GM21423 (cell line): ENCODE results near the gene HAPSTR1.
"Not testable (repeated sequence)": the region's sequence is repeated elsewhere in the genome, so short reads cannot be mapped to it uniquely, and the experiment has no call there.

Experiments
- ATAC-seq: cut with Tn5 transposase; IDR thresholded peaks from one replicate; pipeline ENCODE4 v1.9.1; 2021; ENCODE audit warnings: mild to moderate bottlenecking, moderate library complexity; ENCODE audit not compliant: unreplicated experiment

HAPSTR1 gene

GRCh38 chr16:9090960-9091866 lies at the start of gene HAPSTR1:
Gene HAPSTR1, plus strand, starts transcription at chr16:9091644. Its CDS starts 401 bp downstream, at chr16:9092045.
- ATAC-seq: peak; percentile 88

GRCh38 chr16:9042533-9042932 lies 48.9 kb upstream of the HAPSTR1 start:
- no peak for ATAC-seq

- ATAC-seq: no peak
Observed at GRCh38 chr16:9042964-9043680, 48.3 kb upstream of the HAPSTR1 start.

GRCh38 chr16:9045562-9045961 lies 45.9 kb upstream of the HAPSTR1 start:
- not testable (repeated sequence) for ATAC-seq

- no peak for ATAC-seq
Observed at GRCh38 chr16:9046667-9047055, 44.8 kb upstream of the HAPSTR1 start.

- ATAC-seq: peak; percentile 69
Observed at GRCh38 chr16:9047689-9048301, 43.6 kb upstream of the HAPSTR1 start.

- ATAC-seq: no peak
Observed at GRCh38 chr16:9048302-9048700, 43.1 kb upstream of the HAPSTR1 start.

GRCh38 chr16:9049241-9049640 lies 42.2 kb upstream of the HAPSTR1 start:
- ATAC-seq: no peak

- no peak for ATAC-seq
Observed at GRCh38 chr16:9050102-9050830, 41.2 kb upstream of the HAPSTR1 start.

GRCh38 chr16:9053006-9053601 lies 38.3 kb upstream of the HAPSTR1 start:
- ATAC-seq: no peak

- no peak for ATAC-seq
Observed at GRCh38 chr16:9054460-9054859, 37.0 kb upstream of the HAPSTR1 start.

GRCh38 chr16:9055115-9055514 lies 36.3 kb upstream of the HAPSTR1 start:
- no peak for ATAC-seq

- ATAC-seq: no peak
Observed at GRCh38 chr16:9055661-9056060, 35.8 kb upstream of the HAPSTR1 start.

- no peak for ATAC-seq
Observed at GRCh38 chr16:9056061-9056460, 35.4 kb upstream of the HAPSTR1 start.

GRCh38 chr16:9058211-9058610 lies 33.2 kb upstream of the HAPSTR1 start:
- ATAC-seq: no peak

- no peak for ATAC-seq
Observed at GRCh38 chr16:9060225-9060624, 31.2 kb upstream of the HAPSTR1 start.

GRCh38 chr16:9061358-9061813 lies 30.1 kb upstream of the HAPSTR1 start:
- peak; percentile 71 for ATAC-seq

- ATAC-seq: no peak
Observed at GRCh38 chr16:9062301-9062700, 29.1 kb upstream of the HAPSTR1 start.

- ATAC-seq: no peak
Observed at GRCh38 chr16:9065077-9065476, 26.4 kb upstream of the HAPSTR1 start.

GRCh38 chr16:9068886-9069285 lies 22.6 kb upstream of the HAPSTR1 start:
- no peak for ATAC-seq
